Endothelial cell of umbilical vein (primary cell): ENCODE results near the gene ZSWIM7. TPM values are rescaled to one million over a fixed set of nuclear protein-coding genes. Genes with fewer than 3 reads are reported as not detected.
A peak's percentile ranks its signal among the peaks of the same experiment; 100 is the strongest.

Experiments used
- BruUV-seq: library from RNA; stranded (reverse); fragments of 400-500 nt; replicated peaks from 2 replicates; lab custom pipeline; 2021; lab: Mats Ljungman, UMichigan
- CTCF ChIA-PET: fragments of 300-600, 350-600 bp; sonication (Branson Sonifier 250); formaldehyde crosslinking; loops from one replicate; lab custom pipeline; 2021; ENCODE audit warnings: antibody characterized with exemption, inconsistent platforms; lab: Charles Lee
- POLR2A ChIA-PET: fragments of 300-600, 350-600 bp; sonication (Branson Sonifier 250); formaldehyde crosslinking; loops from one replicate; lab custom pipeline; 2021; ENCODE audit warnings: antibody characterized with exemption, inconsistent platforms; lab: Charles Lee
- DNase-seq: peaks from one replicate; pipeline ENCODE4 v3.0.0-alpha.2; 2011; ENCODE audit warnings: low read depth, low spot score
- FAIRE-seq: peaks from 2 replicates; lab custom pipeline; 2011; peaks lifted over from hg19 to GRCh38; lab: Jason Lieb, UNC
- H2AFZ ChIP-seq: 2 replicates; pipeline ENCODE4 v1.6.0; 2012; ENCODE audit warnings: low read depth, low read length, control low read depth, inconsistent platforms
- H3K27ac ChIP-seq: 2 replicates; pipeline ENCODE4 v1.5.1; 2011; ENCODE audit warnings: low read depth, mild to moderate bottlenecking, control low read depth, low read length, moderate library complexity; ENCODE audit not compliant: insufficient read depth
- H3K27me3 ChIP-seq, 2 experiments: 2 replicates each; pipeline versions ENCODE4 v1.6.0 to v1.6.1; 2011; ENCODE audit warnings: low read length in 2 of 2, mixed read lengths in 1 of 2; ENCODE audit not compliant: control insufficient read depth in 2 of 2, insufficient read depth in 2 of 2
- H3K36me3 ChIP-seq, 2 experiments: 2 replicates in 1 of 2; 3 replicates in 1 of 2; pipeline ENCODE4 v1.5.1; 2011; ENCODE audit warnings: low read length in 2 of 2, mild to moderate bottlenecking in 1 of 2, moderate library complexity in 1 of 2; ENCODE audit not compliant: control insufficient read depth in 2 of 2, insufficient read depth in 2 of 2; ENCODE audit errors: extremely low read depth in 1 of 2
- H3K4me1 ChIP-seq: 3 replicates; pipeline ENCODE4 v1.5.1; 2011; ENCODE audit warnings: mild to moderate bottlenecking, low read length; ENCODE audit not compliant: control insufficient read depth, insufficient read depth; ENCODE audit errors: extremely low read depth
- H3K4me2 ChIP-seq: 2 replicates; pipeline ENCODE4 v1.6.1; 2011; ENCODE audit warnings: low read length, control low read depth, mixed read lengths; ENCODE audit not compliant: insufficient read depth
- H3K4me3 ChIP-seq, 3 experiments: fragments of 200-600 bp in 1 of 3; sonication (generic), shearing (Covaris generic) in 1 of 3; replicated peaks in 1 of 3; 2 replicates each; pipeline ENCODE4 v1.5.1; 2011 to 2016; ENCODE audit warnings: control low read depth in 3 of 3, low read length in 3 of 3, mild to moderate bottlenecking in 2 of 3, inconsistent platforms in 1 of 3, low read depth in 1 of 3, moderate library complexity in 1 of 3; ENCODE audit not compliant: insufficient read depth in 1 of 3
- H3K79me2 ChIP-seq: 2 replicates; pipeline ENCODE4 v1.6.0; 2012; ENCODE audit warnings: low read length, inconsistent platforms; ENCODE audit not compliant: control insufficient read depth, insufficient read depth
- H3K9ac ChIP-seq: replicated peaks from 2 replicates; pipeline ENCODE3; 2011; ENCODE audit warnings: low read length, control low read depth; ENCODE audit not compliant: insufficient read depth; ENCODE audit errors: extremely low read depth
- H3K9me1 ChIP-seq: replicated peaks from 3 replicates; pipeline ENCODE4 v1.6.0; 2011; ENCODE audit warnings: mild to moderate bottlenecking, low read length; ENCODE audit not compliant: control insufficient read depth, insufficient read depth; ENCODE audit errors: extremely low read depth
- H3K9me3 ChIP-seq: replicated peaks from 2 replicates; pipeline ENCODE4 v1.5.1; 2012; ENCODE audit warnings: low read length, inconsistent platforms; ENCODE audit not compliant: control insufficient read depth, insufficient read depth
- H4K20me1 ChIP-seq: replicated peaks from 2 replicates; pipeline ENCODE3; 2011; ENCODE audit warnings: mild to moderate bottlenecking, low read length; ENCODE audit not compliant: control insufficient read depth, insufficient read depth; ENCODE audit errors: extremely low read depth
- EZH2 ChIP-seq: IDR thresholded peaks from 2 replicates; pipeline ENCODE4 v1.6.1; 2012; ENCODE audit warnings: borderline replicate concordance, low read depth, mild to moderate bottlenecking, moderate library complexity, low read length, inconsistent platforms; ENCODE audit not compliant: severe bottlenecking
- FOS ChIP-seq: IDR thresholded peaks from 2 replicates; pipeline ENCODE4 v1.6.1; 2011; ENCODE audit warnings: mild to moderate bottlenecking, low read length, moderate library complexity, borderline replicate concordance; ENCODE audit not compliant: insufficient read depth
- GATA2 ChIP-seq: IDR thresholded peaks from 2 replicates; pipeline ENCODE4 v1.7.0; 2011; ENCODE audit warnings: low read depth, mild to moderate bottlenecking, moderate library complexity, mixed read lengths, low read length; ENCODE audit not compliant: insufficient read length, insufficient read depth
- JUN ChIP-seq: IDR thresholded peaks from 2 replicates; pipeline ENCODE4 v1.6.1; 2011; ENCODE audit warnings: borderline replicate concordance, low read depth; ENCODE audit not compliant: insufficient read length, insufficient read depth
- MAX ChIP-seq: IDR thresholded peaks from 2 replicates; pipeline ENCODE4 v1.6.1; 2011; ENCODE audit not compliant: insufficient read depth, insufficient read length
- MYC ChIP-seq: IDR thresholded peaks from one replicate; pipeline ENCODE4 v1.6.1; 2011; ENCODE audit warnings: mild to moderate bottlenecking, low read depth, low read length
- POLR2A ChIP-seq: IDR thresholded peaks from 2 replicates; pipeline ENCODE4 v1.6.1; 2012; ENCODE audit warnings: low read depth, mild to moderate bottlenecking, control low read depth, low read length
- POLR2AphosphoS5 ChIP-seq: IDR thresholded peaks from 2 replicates; pipeline ENCODE4 v1.6.1; 2012; ENCODE audit warnings: low read depth, mild to moderate bottlenecking, control low read depth, low read length, moderate library complexity; ENCODE audit not compliant: insufficient read depth
- dilution Hi-C: fragments of 300-500 bp; cut with MboI; formaldehyde crosslinking; loops from one replicate; pipeline ENCODE4 v1.15.0; 2019; ENCODE audit warnings: low sequenced_read_pairs; ENCODE audit not compliant: extremely low pct_ligation_motif_present
- intact Hi-C: fragments of 100-400 bp; cut with micrococcal nuclease; formaldehyde crosslinking; loops from one replicate; pipeline ENCODE4 v1.10.0; 2022
- polyA plus RNA-seq, 4 experiments: library from polyadenylated mRNA; depleted of rRNA in 3 of 4; stranded (reverse) in 3 of 4; unstranded in 1 of 4; fragments of >200 nt; gene quantifications; 2 replicates each; pipeline versions ENCODE4 v1.2.1 to v1.2.3, GENCODE V29; 2011 to 2012; ENCODE audit warnings: missing spikeins in 1 of 4
- total RNA-seq: library from RNA; stranded (reverse); gene quantifications from 2 replicates; pipeline ENCODE4 v1.2.3, GENCODE V29; 2021
- TF ChIP-seq, protein P1 (sequence below), 2 donors: IDR thresholded peaks; 1 replicate in 1 of 2; 2 replicates in 1 of 2; pipeline ENCODE4 v1.5.1; 2011; ENCODE audit warnings: low read length in 2 of 2, mild to moderate bottlenecking in 2 of 2, moderate library complexity in 2 of 2, control low read depth in 1 of 2, inconsistent platforms in 1 of 2, low read depth in 1 of 2; ENCODE audit not compliant: insufficient read depth in 1 of 2; ENCODE audit errors: extremely low read depth in 1 of 2

The ZSWIM7 gene
- total and polyA plus RNA-seq, 2 donors (not counting 3 experiments of a cell fraction or from before 2014, with no cell fraction given), result 18.0 to 33.8 TPM

DNA sequence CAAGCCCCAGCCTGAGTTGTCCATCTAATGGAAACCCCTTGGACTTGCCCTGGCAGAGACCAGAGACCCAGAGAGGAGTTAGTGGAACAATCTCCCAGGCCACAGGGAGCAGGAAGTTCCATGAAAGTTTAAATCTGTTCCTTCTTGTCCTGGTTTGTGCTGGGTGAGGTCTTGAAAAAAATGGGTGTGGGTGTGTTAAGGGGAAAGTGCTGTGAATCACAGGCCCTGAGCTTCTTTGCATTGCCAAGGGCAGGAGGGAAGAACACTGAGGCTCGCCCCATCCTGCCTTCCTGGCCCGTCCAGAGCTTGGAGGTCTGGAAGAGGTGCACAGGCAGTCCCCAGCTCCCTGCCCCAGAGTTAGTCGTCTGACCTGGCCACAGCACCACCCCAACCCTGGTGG lies 52.2 kb downstream of the ZSWIM7 start:
- Histone ChIP-seq H3K4me2 (no peak overlapping the region), H3K4me3 (no peak overlapping the region), H3K27ac (no peak overlapping the region), H3K9ac (no peak overlapping the region), H3K79me2 (peaks cover 36% of the 10 kb centered on the region), H3K4me1 (peaks cover 22% of the 10 kb centered on the region), H2AFZ (no peak overlapping the region), H4K20me1 (no peaks in the 10 kb centered on the region), H3K36me3 (no peaks in the 10 kb centered on the region), H3K27me3 (no peaks in the 10 kb centered on the region), H3K9me3 (no peaks in the 10 kb centered on the region), H3K9me1 (no peaks in the 10 kb centered on the region)
- DNase-seq (peak; percentile 11), FAIRE-seq (no peak)
- dilution Hi-C loops, result no loop called here
- CTCF ChIA-PET, result interaction anchor here (3.8 to 5.7 kb wide), 2 partner anchors 19 to 49 kb away, joined by 22 to 133 read pairs; partner anchors contain the start of genes TTC19 and ZSWIM7
- no peak for TF ChIP-seq MAX
- no peak for TF ChIP-seq EZH2
- no peak for TF ChIP-seq FOS
- TF ChIP-seq GATA2, result no peak
- no peak for TF ChIP-seq JUN
- TF ChIP-seq POLR2A, result no peak
- TF ChIP-seq MYC, result no peak
- TF ChIP-seq, protein P1, sequence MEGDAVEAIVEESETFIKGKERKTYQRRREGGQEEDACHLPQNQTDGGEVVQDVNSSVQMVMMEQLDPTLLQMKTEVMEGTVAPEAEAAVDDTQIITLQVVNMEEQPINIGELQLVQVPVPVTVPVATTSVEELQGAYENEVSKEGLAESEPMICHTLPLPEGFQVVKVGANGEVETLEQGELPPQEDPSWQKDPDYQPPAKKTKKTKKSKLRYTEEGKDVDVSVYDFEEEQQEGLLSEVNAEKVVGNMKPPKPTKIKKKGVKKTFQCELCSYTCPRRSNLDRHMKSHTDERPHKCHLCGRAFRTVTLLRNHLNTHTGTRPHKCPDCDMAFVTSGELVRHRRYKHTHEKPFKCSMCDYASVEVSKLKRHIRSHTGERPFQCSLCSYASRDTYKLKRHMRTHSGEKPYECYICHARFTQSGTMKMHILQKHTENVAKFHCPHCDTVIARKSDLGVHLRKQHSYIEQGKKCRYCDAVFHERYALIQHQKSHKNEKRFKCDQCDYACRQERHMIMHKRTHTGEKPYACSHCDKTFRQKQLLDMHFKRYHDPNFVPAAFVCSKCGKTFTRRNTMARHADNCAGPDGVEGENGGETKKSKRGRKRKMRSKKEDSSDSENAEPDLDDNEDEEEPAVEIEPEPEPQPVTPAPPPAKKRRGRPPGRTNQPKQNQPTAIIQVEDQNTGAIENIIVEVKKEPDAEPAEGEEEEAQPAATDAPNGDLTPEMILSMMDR (IDR thresholded peaks at IDR 0.05; ENCODE audit: extremely low read depth in 1 of 2, insufficient read depth in 1 of 2, low read depth in 1 of 2, low read length in 2 of 2), result no peak
- TF ChIP-seq POLR2AphosphoS5, result no peak
- POLR2A ChIA-PET, result interaction anchor here (0.6 kb wide), 1 partner anchor 320 kb away, joined by 11 read pairs; no protein-coding TSS in a partner anchor
- no TSS peak for BruUV-seq
- intact Hi-C loops, result no loop called here
